Neural progenitor cell (in vitro differentiated cells): Measurements from ENCODE around the gene GULP1.

Source experiments
- EZH2 ChIP-seq: fragments of 200-600 bp; sonication (generic); IDR thresholded peaks from 2 replicates; pipeline ENCODE4 v1.6.1; 2017; ENCODE audit warnings: antibody characterized with exemption, mild to moderate bottlenecking, moderate library complexity
- EZH2phosphoT487 ChIP-seq: fragments of 200-600 bp; sonication (generic); IDR thresholded peaks from 2 replicates; pipeline ENCODE4 v1.6.1; 2017; ENCODE audit warnings: antibody characterized with exemption
- TF ChIP-seq, protein P1 (sequence below): fragments of 200-600 bp; sonication (generic); IDR thresholded peaks from 2 replicates; pipeline ENCODE4 v1.5.1; 2017; ENCODE audit warnings: antibody characterized with exemption, mild to moderate bottlenecking

DNA sequence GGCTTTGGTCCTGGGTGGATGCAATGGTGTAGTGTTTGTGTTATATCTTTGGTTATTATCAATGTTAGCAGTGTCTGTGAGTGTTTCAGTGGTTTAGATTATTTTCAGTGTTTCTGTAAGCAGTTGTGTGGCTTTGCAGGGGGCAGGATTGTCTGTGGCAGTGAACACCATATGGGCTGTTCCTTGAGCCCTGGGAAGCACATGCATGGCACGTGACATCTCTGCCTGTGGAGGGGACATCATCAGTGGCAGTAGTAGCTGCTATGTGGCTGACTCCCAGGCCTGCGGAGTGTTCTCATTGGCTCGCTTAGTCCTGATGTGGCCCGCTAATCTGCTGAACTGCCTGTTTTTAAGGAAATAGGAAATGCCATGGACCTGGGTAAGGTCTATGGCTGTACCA, 327.5 kb downstream of the GULP1 start:
- TF ChIP-seq, protein P1, sequence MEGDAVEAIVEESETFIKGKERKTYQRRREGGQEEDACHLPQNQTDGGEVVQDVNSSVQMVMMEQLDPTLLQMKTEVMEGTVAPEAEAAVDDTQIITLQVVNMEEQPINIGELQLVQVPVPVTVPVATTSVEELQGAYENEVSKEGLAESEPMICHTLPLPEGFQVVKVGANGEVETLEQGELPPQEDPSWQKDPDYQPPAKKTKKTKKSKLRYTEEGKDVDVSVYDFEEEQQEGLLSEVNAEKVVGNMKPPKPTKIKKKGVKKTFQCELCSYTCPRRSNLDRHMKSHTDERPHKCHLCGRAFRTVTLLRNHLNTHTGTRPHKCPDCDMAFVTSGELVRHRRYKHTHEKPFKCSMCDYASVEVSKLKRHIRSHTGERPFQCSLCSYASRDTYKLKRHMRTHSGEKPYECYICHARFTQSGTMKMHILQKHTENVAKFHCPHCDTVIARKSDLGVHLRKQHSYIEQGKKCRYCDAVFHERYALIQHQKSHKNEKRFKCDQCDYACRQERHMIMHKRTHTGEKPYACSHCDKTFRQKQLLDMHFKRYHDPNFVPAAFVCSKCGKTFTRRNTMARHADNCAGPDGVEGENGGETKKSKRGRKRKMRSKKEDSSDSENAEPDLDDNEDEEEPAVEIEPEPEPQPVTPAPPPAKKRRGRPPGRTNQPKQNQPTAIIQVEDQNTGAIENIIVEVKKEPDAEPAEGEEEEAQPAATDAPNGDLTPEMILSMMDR = no peak
- TF ChIP-seq EZH2 = no peak
- TF ChIP-seq EZH2phosphoT487 = no peak
